ENCODE measurements around the gene NEGR1. TPM values are rescaled to one million over a fixed set of nuclear protein-coding genes. Genes with fewer than 3 reads are reported as not detected.

NEGR1 gene
- total and polyA plus RNA-seq, 11 donors: 1.7 to 11.3 (median 6.8) TPM

DNA sequence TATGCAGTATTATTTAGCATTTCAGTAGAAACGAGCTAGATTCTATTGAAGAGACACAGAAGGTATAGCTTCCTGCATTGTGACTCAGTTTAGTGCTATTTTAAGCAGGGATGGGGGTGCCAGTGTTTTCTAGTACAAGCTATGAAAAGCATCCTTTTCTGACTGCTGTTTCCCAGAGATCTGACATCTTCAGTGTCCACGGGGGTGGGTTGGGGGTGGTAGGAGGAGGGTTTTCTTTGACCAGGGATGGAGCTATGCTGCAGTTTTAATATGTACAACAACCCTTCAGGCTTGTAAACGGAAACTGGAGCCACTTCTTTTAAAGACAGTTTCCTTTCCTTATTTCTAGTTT lies 2.7 kb upstream of the NEGR1 start:
- peak in 1 of 4 donors; percentile 3 for ATAC-seq

DNA sequence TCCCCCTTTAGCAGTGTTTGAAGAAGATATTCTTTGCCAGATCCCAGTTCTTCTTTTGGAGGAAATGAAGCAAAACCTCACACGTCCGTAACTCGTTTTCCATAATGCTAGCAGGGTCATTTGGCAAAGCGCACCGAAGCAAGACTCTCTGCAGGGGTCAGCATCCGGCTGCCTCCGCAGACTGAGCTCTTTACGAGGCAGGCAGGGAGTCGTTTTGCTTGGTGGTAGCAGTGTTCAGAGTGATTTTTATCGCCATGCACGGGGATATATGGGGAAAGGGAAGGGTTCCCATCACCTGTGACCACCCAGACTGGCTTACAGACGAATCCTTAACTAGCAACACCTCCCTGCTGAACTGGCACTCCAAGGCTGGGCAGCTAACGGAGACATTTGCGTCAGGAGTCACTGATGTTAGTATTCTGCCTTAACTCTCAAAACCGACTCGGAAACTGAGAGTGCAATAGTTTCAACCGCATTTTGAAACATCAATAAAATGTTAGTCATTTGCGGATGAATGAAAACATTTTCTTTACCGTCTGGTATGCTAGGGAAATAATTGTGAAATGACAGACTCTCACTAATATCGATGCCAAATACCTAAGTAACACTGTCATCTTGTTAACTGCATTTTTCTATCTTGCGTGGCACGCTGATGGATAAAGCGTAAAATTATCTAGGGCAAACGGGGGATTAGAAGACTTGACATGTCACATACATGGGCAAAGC lies 2.2 kb upstream of the NEGR1 start:
- peak in 3 of 4 donors; percentile 34 to 47 (median 38) for ATAC-seq
- TF ChIP-seq POLR2A (IDR thresholded peaks at IDR 0.05): no peak
- TF ChIP-seq, protein P1, sequence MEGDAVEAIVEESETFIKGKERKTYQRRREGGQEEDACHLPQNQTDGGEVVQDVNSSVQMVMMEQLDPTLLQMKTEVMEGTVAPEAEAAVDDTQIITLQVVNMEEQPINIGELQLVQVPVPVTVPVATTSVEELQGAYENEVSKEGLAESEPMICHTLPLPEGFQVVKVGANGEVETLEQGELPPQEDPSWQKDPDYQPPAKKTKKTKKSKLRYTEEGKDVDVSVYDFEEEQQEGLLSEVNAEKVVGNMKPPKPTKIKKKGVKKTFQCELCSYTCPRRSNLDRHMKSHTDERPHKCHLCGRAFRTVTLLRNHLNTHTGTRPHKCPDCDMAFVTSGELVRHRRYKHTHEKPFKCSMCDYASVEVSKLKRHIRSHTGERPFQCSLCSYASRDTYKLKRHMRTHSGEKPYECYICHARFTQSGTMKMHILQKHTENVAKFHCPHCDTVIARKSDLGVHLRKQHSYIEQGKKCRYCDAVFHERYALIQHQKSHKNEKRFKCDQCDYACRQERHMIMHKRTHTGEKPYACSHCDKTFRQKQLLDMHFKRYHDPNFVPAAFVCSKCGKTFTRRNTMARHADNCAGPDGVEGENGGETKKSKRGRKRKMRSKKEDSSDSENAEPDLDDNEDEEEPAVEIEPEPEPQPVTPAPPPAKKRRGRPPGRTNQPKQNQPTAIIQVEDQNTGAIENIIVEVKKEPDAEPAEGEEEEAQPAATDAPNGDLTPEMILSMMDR (IDR thresholded peaks at IDR 0.05): peak in 2 of 12 donors; percentile 6 to 26
- Histone ChIP-seq H3K27ac (peak overlapping the region; percentile 81 to 96 (median 91)), H3K4me3 (peak overlapping the region; percentile 52 to 91 (median 70)), H3K9me3 (no peaks in the 10 kb centered on the region), H3K36me3 (no peaks in the 10 kb centered on the region), H3K27me3 (no peaks in the 10 kb centered on the region), H3K4me1 (peaks cover 0 to 20% (median 0%) of the 10 kb centered on the region in 12 donors)
- DNase-seq: peak; percentile 36 to 60 (median 53)
- 0 to 1% (median 1%) methylated on average over 24 of the region's 24 CpGs for WGBS, 4 donors
- intact Hi-C loops (cut with DNase I): no loop called here

More for the DNA sequence above, 2.7 kb upstream of the NEGR1 start:
- TF ChIP-seq POLR2A (IDR thresholded peaks at IDR 0.05): no peak
- TF ChIP-seq, protein P1 (IDR thresholded peaks at IDR 0.05): no peak
- no peaks in the 10 kb centered on the region for H3K27me3 ChIP-seq
- H3K9me3 ChIP-seq: no peaks in the 10 kb centered on the region
- no peaks in the 10 kb centered on the region for H3K36me3 ChIP-seq
- H3K4me1 ChIP-seq: peaks cover 0 to 20% (median 0%) of the 10 kb centered on the region in 12 donors
- peak overlapping the region; percentile 52 to 91 (median 70) for H3K4me3 ChIP-seq
- peak overlapping the region in 11 of 12 donors; percentile 81 to 96 (median 90) for H3K27ac ChIP-seq
- DNase-seq: peak in 3 of 5 donors; percentile 10 to 31 (median 20)
- intact Hi-C loops (cut with DNase I): no loop called here
- 3 to 5% (median 4%) methylated on average over 3 of the region's 3 CpGs for WGBS, 4 donors

DNA sequence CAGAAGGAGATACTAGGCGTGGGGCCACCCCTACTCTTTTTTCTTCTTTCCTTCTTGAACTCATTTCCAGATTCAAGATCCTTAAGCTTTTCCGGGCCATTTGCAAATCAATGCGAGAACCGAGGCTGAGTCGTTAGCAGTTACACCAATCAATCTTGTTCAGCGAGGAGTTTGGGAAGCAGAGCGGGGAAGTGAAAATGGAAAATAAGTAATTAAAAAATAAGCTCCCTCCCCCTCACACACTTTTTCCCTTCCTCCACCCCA lies 1.7 kb upstream of the NEGR1 start:
- intact Hi-C loops (cut with DNase I): no loop called here
- DNase-seq: no peak
- Histone ChIP-seq H3K27me3 (no peaks in the 10 kb centered on the region), H3K36me3 (no peaks in the 10 kb centered on the region), H3K4me1 (peaks cover 0 to 20% (median 0%) of the 10 kb centered on the region in 12 donors), H3K9me3 (no peaks in the 10 kb centered on the region), H3K27ac (peak overlapping the region; percentile 81 to 96 (median 91)), H3K4me3 (peak overlapping the region; percentile 52 to 91 (median 70))
- no peak for TF ChIP-seq POLR2A (IDR thresholded peaks at IDR 0.05)
- TF ChIP-seq, protein P1 (IDR thresholded peaks at IDR 0.05): no peak
- ATAC-seq: no peak
- WGBS, 4 donors: 0 to 1% (median 1%) methylated on average over 7 of the region's 7 CpGs

DNA sequence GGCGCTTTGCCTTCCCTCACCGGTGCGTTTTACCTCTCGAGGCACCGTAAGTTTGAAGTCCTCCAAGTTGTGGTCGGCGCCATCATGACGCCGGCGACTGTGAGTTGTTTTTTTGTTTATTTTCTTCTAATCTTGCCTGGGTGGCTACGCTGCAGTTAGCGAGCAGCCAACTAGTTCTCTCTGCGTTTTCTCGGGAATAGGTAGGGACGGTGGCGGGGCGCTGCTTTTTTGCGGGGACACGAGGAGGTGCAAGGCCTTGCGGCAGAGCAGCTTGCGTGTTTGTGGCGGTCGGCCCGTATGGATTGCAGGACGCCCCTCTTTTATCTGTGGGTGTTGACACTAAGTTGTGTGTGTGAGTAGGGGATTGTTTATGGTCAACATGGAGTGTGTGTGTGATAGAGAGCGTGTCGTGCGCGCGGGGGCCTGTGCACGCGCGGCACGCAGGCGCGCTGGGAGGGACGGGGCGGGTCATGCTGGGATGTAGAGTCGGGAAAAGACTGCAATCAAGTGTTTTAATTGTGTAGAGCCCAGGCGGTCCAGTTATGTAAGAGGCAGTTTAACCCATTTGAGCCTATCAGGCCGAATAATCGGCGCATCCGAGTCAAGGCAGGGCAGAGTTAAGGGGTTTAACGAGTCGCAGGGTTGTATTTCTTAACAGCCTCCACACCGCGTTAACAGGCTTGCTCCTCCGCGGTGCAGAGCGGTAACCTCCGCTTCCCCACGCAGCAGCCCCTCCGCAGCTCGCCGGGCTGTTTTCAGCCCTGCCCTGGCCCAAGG lies 1.2 kb upstream of the NEGR1 start:
- H3K4me1 ChIP-seq: peaks cover 0 to 20% (median 0%) of the 10 kb centered on the region in 12 donors
- H3K9me3 ChIP-seq: no peaks in the 10 kb centered on the region
- peak overlapping the region; percentile 81 to 96 (median 91) for H3K27ac ChIP-seq
- intact Hi-C loops (cut with DNase I): no loop called here
- peak; percentile 57 to 85 (median 78) for DNase-seq
- 0 to 1% (median 1%) methylated on average over 54 to 56 of the region's 56 CpGs for WGBS, 4 donors
- peak overlapping the region; percentile 52 to 91 (median 70) for H3K4me3 ChIP-seq
- ATAC-seq: peak; percentile 84 to 93 (median 88)
- no peaks in the 10 kb centered on the region for H3K36me3 ChIP-seq
- H3K27me3 ChIP-seq: no peaks in the 10 kb centered on the region
- TF ChIP-seq, protein P1 (IDR thresholded peaks at IDR 0.05): no peak
- TF ChIP-seq POLR2A (IDR thresholded peaks at IDR 0.05): peak in 1 of 2 donors; percentile 17

All from heart left ventricle (tissue), 16 donors.